GM21825 (cell line): ENCODE data around the gene WDR82.
A peak's percentile ranks its signal among the peaks of the same experiment; 100 is the strongest.

Source experiments
- ATAC-seq: cut with Tn5 transposase; IDR thresholded peaks from one replicate; pipeline ENCODE4 v1.9.1; 2021; ENCODE audit warnings: mild to moderate bottlenecking, moderate library complexity; ENCODE audit not compliant: unreplicated experiment

Gene WDR82

GRCh38 chr3:52259448-52259847 lies 19.0 kb downstream of the WDR82 start:
- ATAC-seq: no peak

- no peak for ATAC-seq
These were observed 19.4 kb downstream of the WDR82 start for GRCh38 chr3:52259035-52259434.

GRCh38 chr3:52257911-52258310 lies 20.5 kb downstream of the WDR82 start:
- ATAC-seq: no peak

- no peak for ATAC-seq
These were observed 21.8 kb downstream of the WDR82 start for GRCh38 chr3:52256622-52257021.

GRCh38 chr3:52256159-52256558 lies 22.3 kb downstream of the WDR82 start:
- no peak for ATAC-seq

GRCh38 chr3:52254608-52255007 lies 23.8 kb downstream of the WDR82 start:
- no peak for ATAC-seq

GRCh38 chr3:52253314-52254304 lies 24.8 kb downstream of the WDR82 start:
- ATAC-seq: peak; percentile 87

GRCh38 chr3:52250122-52250521 lies 28.3 kb downstream of the WDR82 start:
- ATAC-seq: no peak

- ATAC-seq: no peak
These were observed 28.8 kb downstream of the WDR82 start for GRCh38 chr3:52249683-52250082.

GRCh38 chr3:52248816-52249547 lies 29.5 kb downstream of the WDR82 start:
- ATAC-seq: no peak

- no peak for ATAC-seq
These were observed 30.3 kb downstream of the WDR82 start for GRCh38 chr3:52248165-52248541.

GRCh38 chr3:52247409-52248164 lies 30.9 kb downstream of the WDR82 start:
- ATAC-seq: no peak

- no peak for ATAC-seq
These were observed 31.6 kb downstream of the WDR82 start for GRCh38 chr3:52246728-52247408.

GRCh38 chr3:52246264-52246620 lies 32.2 kb downstream of the WDR82 start:
- no peak for ATAC-seq

GRCh38 chr3:52245322-52246263 lies 32.9 kb downstream of the WDR82 start, which contains the start of gene PPM1M:
Gene PPM1M (plus strand): TSS chr3:52245759. CDS start chr3:52245825, 66 bp downstream.
- ATAC-seq: no peak

GRCh38 chr3:52243791-52244628 lies 34.4 kb downstream of the WDR82 start:
- ATAC-seq: no peak

- no peak for ATAC-seq
These were observed 36.4 kb downstream of the WDR82 start for GRCh38 chr3:52242039-52242438.

GRCh38 chr3:52240886-52241370 lies 37.5 kb downstream of the WDR82 start:
- ATAC-seq: no peak
